H1 (cell line): ENCODE data around the gene EGFLAM. TPM values are rescaled to one million over a fixed set of nuclear protein-coding genes. Genes with fewer than 3 reads are reported as not detected.

ENCODE experiments used
- CTCF ChIA-PET: fragments of 300-600 bp; sonication (Branson Sonifier 250); formaldehyde crosslinking; loops from one replicate; lab custom pipeline; 2021; ENCODE audit not compliant: partially characterized antibody; lab: Charles Lee
- POLR2A ChIA-PET: fragments of 300-600 bp; sonication (Branson Sonifier 250); formaldehyde crosslinking; loops from one replicate; lab custom pipeline; 2021; ENCODE audit warnings: inconsistent platforms; ENCODE audit not compliant: partially characterized antibody; lab: Charles Lee
- DNase-seq, 2 experiments: peaks; one replicate each; pipeline versions ENCODE4 v3.0.0 to v3.0.0-alpha.2; 2010 to 2022; ENCODE audit warnings: low spot score in 2 of 2, low read depth in 1 of 2, mixed read lengths in 1 of 2
- FAIRE-seq: peaks from 2 replicates; lab custom pipeline; 2011; peaks lifted over from hg19 to GRCh38; lab: Jason Lieb, UNC
- H2AFZ ChIP-seq: 2 replicates; pipeline ENCODE4 v1.8.1; 2012; ENCODE audit warnings: low read length, inconsistent platforms
- H2AK5ac ChIP-seq: 2 replicates; pipeline ENCODE4 v1.6.1; 2013; ENCODE audit warnings: low read depth, low read length
- H2BK120ac ChIP-seq: replicated peaks from 2 replicates; pipeline ENCODE3; 2013; ENCODE audit warnings: low read depth, low read length, inconsistent platforms
- H2BK12ac ChIP-seq: 2 replicates; pipeline ENCODE4 v1.6.1; 2013; ENCODE audit warnings: low read depth, low read length
- H2BK15ac ChIP-seq: 2 replicates; pipeline ENCODE4 v1.6.1; 2013; ENCODE audit warnings: low read length
- H2BK20ac ChIP-seq: 2 replicates; pipeline ENCODE4 v1.6.1; 2013; ENCODE audit warnings: low read length
- H2BK5ac ChIP-seq: 2 replicates; pipeline ENCODE4 v1.6.1; 2013; ENCODE audit warnings: low read depth, low read length
- H3K14ac ChIP-seq: 2 replicates; pipeline ENCODE4 v1.6.1; 2013; ENCODE audit warnings: inconsistent platforms; ENCODE audit not compliant: insufficient read length
- H3K18ac ChIP-seq: 2 replicates; pipeline ENCODE4 v1.6.1; 2013; ENCODE audit warnings: low read length; ENCODE audit errors: extremely low read depth
- H3K23ac ChIP-seq: 2 replicates; pipeline ENCODE4 v1.6.1; 2013; ENCODE audit warnings: inconsistent platforms; ENCODE audit not compliant: insufficient read length
- H3K23me2 ChIP-seq: 2 replicates; pipeline ENCODE4 v1.6.1; 2013; ENCODE audit warnings: low read depth, low read length
- H3K27ac ChIP-seq: 2 replicates; pipeline ENCODE4 v1.6.1; 2011; ENCODE audit warnings: low read depth, low read length, inconsistent platforms
- H3K27me3 ChIP-seq, 4 experiments: replicated peaks in 1 of 4; 1 replicate in 1 of 4; 2 replicates in 3 of 4; pipeline versions ENCODE4 v1.6.1 to v1.8.1; 2011 to 2013; ENCODE audit warnings: low read length in 3 of 4, mild to moderate bottlenecking in 3 of 4, inconsistent platforms in 2 of 4, mixed read lengths in 2 of 4, moderate library complexity in 1 of 4; ENCODE audit not compliant: control insufficient read depth in 3 of 4, insufficient read depth in 3 of 4; ENCODE audit errors: extremely low read depth in 1 of 4
- H3K36me3 ChIP-seq, 4 experiments: 2 replicates each; pipeline versions ENCODE4 v1.6.1 to v1.8.1; 2011 to 2013; ENCODE audit warnings: mild to moderate bottlenecking in 4 of 4, low read length in 3 of 4, moderate library complexity in 2 of 4, control low read depth in 1 of 4, inconsistent platforms in 1 of 4; ENCODE audit not compliant: insufficient read depth in 4 of 4, control insufficient read depth in 2 of 4
- H3K4ac ChIP-seq: replicated peaks from 2 replicates; pipeline ENCODE3; 2013; ENCODE audit warnings: low read length, low read depth, mixed read lengths, inconsistent platforms; ENCODE audit not compliant: insufficient read length
- H3K4me1 ChIP-seq, 4 experiments: replicated peaks in 1 of 4; 1 replicate in 1 of 4; 2 replicates in 3 of 4; pipeline versions ENCODE4 v1.6.1 to v1.8.1; 2011 to 2013; ENCODE audit warnings: low read length in 3 of 4, inconsistent platforms in 2 of 4, mixed read lengths in 1 of 4; ENCODE audit not compliant: insufficient read depth in 4 of 4, control insufficient read depth in 3 of 4
- H3K4me2 ChIP-seq, 2 experiments: 2 replicates each; pipeline versions ENCODE4 v1.6.1 to v1.8.1; 2011 to 2013; ENCODE audit warnings: low read depth in 2 of 2, low read length in 2 of 2, control low read depth in 1 of 2, inconsistent platforms in 1 of 2, mild to moderate bottlenecking in 1 of 2; ENCODE audit not compliant: insufficient read depth in 1 of 2
- H3K4me3 ChIP-seq, 4 experiments: fragments of 200-600, 300-600 bp in 1 of 4; sonication (generic), shearing (Covaris generic), sonication (Bioruptor Twin) in 1 of 4; 2 replicates each; pipeline versions ENCODE4 v1.5.1 to v1.8.1; 2011 to 2016; ENCODE audit warnings: low read length in 4 of 4, low read depth in 3 of 4, control low read depth in 2 of 4, inconsistent platforms in 2 of 4, mild to moderate bottlenecking in 2 of 4, mixed read lengths in 1 of 4, moderate library complexity in 1 of 4; ENCODE audit not compliant: insufficient read depth in 2 of 4; ENCODE audit errors: extremely low read depth in 1 of 4
- H3K56ac ChIP-seq: replicated peaks from 2 replicates; pipeline ENCODE3; 2013; ENCODE audit warnings: low read depth, mild to moderate bottlenecking, mixed read lengths, low read length, inconsistent platforms; ENCODE audit not compliant: insufficient read length
- H3K79me1 ChIP-seq: 2 replicates; pipeline ENCODE4 v1.6.1; 2013; ENCODE audit warnings: low read depth, low read length, control low read depth
- H3K79me2 ChIP-seq, 2 experiments: 2 replicates each; pipeline versions ENCODE4 v1.6.1 to v1.8.1; 2012 to 2013; ENCODE audit warnings: low read length in 2 of 2, mild to moderate bottlenecking in 2 of 2, inconsistent platforms in 1 of 2; ENCODE audit not compliant: insufficient read depth in 2 of 2, control insufficient read depth in 1 of 2
- H3K9ac ChIP-seq, 4 experiments: replicated peaks in 1 of 4; 1 replicate in 1 of 4; 2 replicates in 3 of 4; pipeline versions ENCODE4 v1.6.1 to v1.8.1; 2011 to 2013; ENCODE audit warnings: low read depth in 3 of 4, low read length in 3 of 4, control low read depth in 2 of 4, mild to moderate bottlenecking in 2 of 4, moderate library complexity in 2 of 4, inconsistent platforms in 1 of 4; ENCODE audit errors: extremely low read depth in 1 of 4
- H3K9me3 ChIP-seq, 2 experiments: 2 replicates each; pipeline versions ENCODE4 v1.6.1 to v1.8.1; 2012 to 2013; ENCODE audit warnings: mild to moderate bottlenecking in 2 of 2, moderate library complexity in 2 of 2, control low read depth in 1 of 2, inconsistent platforms in 1 of 2, low read depth in 1 of 2, low read length in 1 of 2, mixed read lengths in 1 of 2; ENCODE audit not compliant: insufficient read depth in 2 of 2
- H4K20me1 ChIP-seq, 2 experiments: replicated peaks in 1 of 2; 2 replicates each; pipeline versions ENCODE3 to v1.8.1; 2011 to 2013; ENCODE audit warnings: inconsistent platforms in 2 of 2, low read length in 2 of 2, mild to moderate bottlenecking in 1 of 2; ENCODE audit not compliant: insufficient read depth in 2 of 2, control insufficient read depth in 1 of 2
- H4K5ac ChIP-seq: 2 replicates; pipeline ENCODE4 v1.6.1; 2013; ENCODE audit warnings: low read length, low read depth, mixed read lengths, inconsistent platforms; ENCODE audit not compliant: insufficient read length
- H4K8ac ChIP-seq: 2 replicates; pipeline ENCODE4 v1.8.0; 2013; ENCODE audit warnings: mild to moderate bottlenecking, moderate library complexity, low read length, inconsistent platforms; ENCODE audit not compliant: insufficient read depth; ENCODE audit errors: extremely low read depth
- H4K91ac ChIP-seq: replicated peaks from 2 replicates; pipeline ENCODE3; 2013; ENCODE audit warnings: low read length, mixed read lengths, inconsistent platforms; ENCODE audit not compliant: insufficient read length
- BCL11A ChIP-seq, 2 experiments: IDR thresholded peaks; one replicate each; pipeline ENCODE4 v1.6.1; 2011; ENCODE audit warnings: low read depth in 2 of 2, low read length in 2 of 2, mild to moderate bottlenecking in 2 of 2
- BRCA1 ChIP-seq: IDR thresholded peaks from 2 replicates; pipeline ENCODE4 v1.6.1; 2012; ENCODE audit warnings: low read depth, low read length, improper control_type of control experiment
- CHD2 ChIP-seq: IDR thresholded peaks from 2 replicates; pipeline ENCODE4 v1.6.1; 2012; ENCODE audit warnings: low read length, improper control_type of control experiment
- CREB1 ChIP-seq: IDR thresholded peaks from 2 replicates; pipeline ENCODE4 v1.6.1; 2012; ENCODE audit warnings: inconsistent platforms
- NRF1 ChIP-seq: IDR thresholded peaks from 2 replicates; pipeline ENCODE4 v1.6.1; 2011; ENCODE audit warnings: mild to moderate bottlenecking, low read depth, low read length, improper control_type of control experiment
- POLR2A ChIP-seq, 2 experiments: IDR thresholded peaks; 1 replicate in 1 of 2; 2 replicates in 1 of 2; pipeline ENCODE4 v1.6.1; 2011; ENCODE audit warnings: low read depth in 2 of 2, low read length in 2 of 2, mild to moderate bottlenecking in 2 of 2; ENCODE audit errors: control extremely low read depth in 1 of 2
- POU5F1 ChIP-seq: IDR thresholded peaks from 2 replicates; pipeline ENCODE4 v1.6.1; 2011; ENCODE audit warnings: low read depth, mild to moderate bottlenecking, low read length, moderate library complexity
- RNF2 ChIP-seq: fragments of 200-900, 300-1000 bp; sonication (generic); IDR thresholded peaks from 2 replicates; pipeline ENCODE4 v1.7.1; 2016; ENCODE audit warnings: borderline replicate concordance, low read depth, mild to moderate bottlenecking, antibody characterized with exemption, low read length; ENCODE audit not compliant: poor library complexity, severe bottlenecking; ENCODE audit errors: missing control alignments
- RXRA ChIP-seq: IDR thresholded peaks from 2 replicates; pipeline ENCODE4 v1.6.1; 2011; ENCODE audit warnings: low read depth, mild to moderate bottlenecking, low read length, moderate library complexity; ENCODE audit not compliant: insufficient read depth
- SIN3A ChIP-seq, 2 experiments: IDR thresholded peaks in 1 of 2; conservative IDR thresholded peaks in 1 of 2; 2 replicates each; pipeline ENCODE4 v1.6.1; 2011 to 2012; ENCODE audit warnings: low read length in 2 of 2, improper control_type of control experiment in 1 of 2, low read depth in 1 of 2, mild to moderate bottlenecking in 1 of 2
- SUZ12 ChIP-seq: fragments of 200-600 bp; sonication (generic); IDR thresholded peaks from 2 replicates; pipeline ENCODE4 v1.6.1; 2012; ENCODE audit warnings: mild to moderate bottlenecking, inconsistent platforms, low read length, moderate library complexity, mixed read lengths
- TAF1 ChIP-seq: IDR thresholded peaks from 2 replicates; pipeline ENCODE4 v1.6.1; 2011; ENCODE audit warnings: mild to moderate bottlenecking, low read depth, low read length
- TCF12 ChIP-seq: IDR thresholded peaks from 2 replicates; pipeline ENCODE4 v1.6.1; 2011; ENCODE audit warnings: low read depth, mild to moderate bottlenecking, low read length
- TEAD4 ChIP-seq: IDR thresholded peaks from 2 replicates; pipeline ENCODE4 v1.6.1; 2012; ENCODE audit warnings: low read depth, low read length, inconsistent platforms, mixed read lengths
- YY1 ChIP-seq: IDR thresholded peaks from 2 replicates; pipeline ENCODE4 v1.6.1; 2011; ENCODE audit warnings: low read depth, mild to moderate bottlenecking, low read length
- WGBS, 2 experiments: shearing (Covaris generic) in 1 of 2; methylation state at CpG; one replicate each; pipeline versions ENCODE4 v1.1.6 to v1.1.7; 2013 to 2015; ENCODE audit warnings: low lambda C conversion rate in 2 of 2, mixed read lengths in 2 of 2, inconsistent platforms in 1 of 2, low coverage in 1 of 2, missing lambda C conversion rate in 1 of 2; ENCODE audit not compliant: insufficient replicate concordance in 2 of 2, insufficient coverage in 1 of 2, insufficient read length in 1 of 2; ENCODE audit errors: extremely low coverage in 1 of 2, missing lambda C conversion rate in 1 of 2; 5-methylcytosine and 5-hydroxymethylcytosine counted together
- polyA plus RNA-seq, 7 experiments: library from polyadenylated mRNA; depleted of rRNA in 3 of 7; stranded (reverse) in 5 of 7; unstranded in 2 of 7; fragments of >200 nt in 5 of 7; fragments of 200-250 nt in 2 of 7; gene quantifications; 1 replicate in 5 of 7; 2 replicates in 1 of 7; 4 replicates in 1 of 7; pipeline versions ENCODE4 v1.2.1 to v1.2.3, GENCODE V29; 2011 to 2013; ENCODE audit warnings: missing spikeins in 2 of 7, mixed read lengths in 2 of 7
- total RNA-seq: library from RNA; stranded (reverse); fragmentation: NEBNext Ultra II Directional; extraction: Animal tissue kit (Norgen Biotek cat#: 25700); gene quantifications from 2 replicates; pipeline ENCODE4 v1.2.1, GENCODE V29; 2021

The EGFLAM gene
- total and polyA plus RNA-seq, 2 of the 8 experiments (the other 6 are each of a cell fraction or from before 2014, with no cell fraction given), result 0.20 to 0.24 TPM

GRCh38 chr5:38376404-38376803, 118.0 kb downstream of the EGFLAM start:
- H3K23me2 ChIP-seq, result no peaks in the 10 kb centered on the region
- peaks cover 0 to 3% (median 0%) of the 10 kb centered on the region in 4 experiments; a peak in 1 of 7 replicates for H3K27me3 ChIP-seq
- ChIA-PET CTCF (interaction anchor here (1.4 to 1.6 kb wide), 2 partner anchors 18 to 539 kb away, joined by 3 to 4 read pairs; no protein-coding TSS in a partner anchor), POLR2A (no interaction called here)
- no peak overlapping the region for H4K8ac ChIP-seq
- H3K79me1 ChIP-seq, result no peaks in the 10 kb centered on the region
- no peak overlapping the region for H2BK120ac ChIP-seq
- no peak overlapping the region for H2BK20ac ChIP-seq
- no peak overlapping the region for H3K4me2 ChIP-seq
- H3K4me1 ChIP-seq, result peaks cover 0 to 14% (median 7%) of the 10 kb centered on the region in 4 experiments; a peak in 3 of 7 replicates
- H3K14ac ChIP-seq, result no peak overlapping the region
- DNase-seq, result no peak
- H2BK12ac ChIP-seq, result no peak overlapping the region
- no peak overlapping the region for H2AK5ac ChIP-seq
- H3K4ac ChIP-seq, result no peak overlapping the region
- H3K18ac ChIP-seq, result no peak overlapping the region
- no peaks in the 10 kb centered on the region for H3K79me2 ChIP-seq
- no peak overlapping the region for H2BK15ac ChIP-seq
- no peak overlapping the region for H3K4me3 ChIP-seq
- no peak overlapping the region for H4K5ac ChIP-seq
- H3K56ac ChIP-seq, result no peak overlapping the region
- H4K91ac ChIP-seq, result no peak overlapping the region
- WGBS, 2 experiments, result 92% methylated on average over 2 of the region's 2 CpGs; no CpG with 5 or more reads in 1 of the 2 experiments
- no peak for FAIRE-seq
- H3K27ac ChIP-seq, result no peak overlapping the region
- no peaks in the 10 kb centered on the region for H4K20me1 ChIP-seq
- no peak overlapping the region for H3K9ac ChIP-seq
- H3K9me3 ChIP-seq, result no peaks in the 10 kb centered on the region
- H3K23ac ChIP-seq, result no peak overlapping the region
- no peaks in the 10 kb centered on the region for H3K36me3 ChIP-seq
- no peak overlapping the region for H2AFZ ChIP-seq
- no peak overlapping the region for H2BK5ac ChIP-seq
- TF ChIP-seq RNF2 (no peak), TEAD4 (no peak), TCF12 (no peak), BCL11A (IDR thresholded peaks at IDR 0.05; ENCODE audit: low read depth in 2 of 2, low read length in 2 of 2) (no peak), CREB1 (no peak), POU5F1 (no peak), TAF1 (no peak), POLR2A (IDR thresholded peaks at IDR 0.05; ENCODE audit: control extremely low read depth in 1 of 2, low read depth in 2 of 2, low read length in 2 of 2) (no peak), YY1 (no peak), RXRA (no peak), NRF1 (no peak), SUZ12 (no peak), BRCA1 (no peak), CHD2 (no peak), SIN3A (conservative IDR thresholded peaks at IDR 0.05 in 1 of 2, IDR thresholded peaks at IDR 0.05 in 1 of 2; ENCODE audit: low read depth in 1 of 2, low read length in 2 of 2) (no peak)
